GM18511 (cell line): ENCODE data around the gene TMEM163.
"Not testable (repeated sequence)": the region's sequence is repeated elsewhere in the genome, so short reads cannot be mapped to it uniquely, and the experiment has no call there.

Experiments used
- ATAC-seq: cut with Tn5 transposase; IDR thresholded peaks from one replicate; pipeline ENCODE4 v1.9.1; 2021; ENCODE audit warnings: mild to moderate bottlenecking, moderate library complexity; ENCODE audit not compliant: unreplicated experiment

Gene TMEM163

GRCh38 chr2:134724341-134724740 is 5.5 kb upstream of the TMEM163 start:
- no peak for ATAC-seq

- ATAC-seq, result not testable (repeated sequence)
Observed at GRCh38 chr2:134723742-134724141, 4.9 kb upstream of the TMEM163 start.

GRCh38 chr2:134722728-134723127 is 3.9 kb upstream of the TMEM163 start:
- no peak for ATAC-seq

- no peak for ATAC-seq
Observed at GRCh38 chr2:134721596-134721995, 2.8 kb upstream of the TMEM163 start.

- ATAC-seq, result peak; percentile 41
Observed at GRCh38 chr2:134718023-134718816, 580 bp downstream of the TMEM163 start.

GRCh38 chr2:134717286-134718022 is 1.3 kb downstream of the TMEM163 start:
- no peak for ATAC-seq

GRCh38 chr2:134716721-134717243 is 2.0 kb downstream of the TMEM163 start:
- no peak for ATAC-seq

- no peak for ATAC-seq
Observed at GRCh38 chr2:134715932-134716643, 2.7 kb downstream of the TMEM163 start.

GRCh38 chr2:134714228-134714627 is 4.6 kb downstream of the TMEM163 start:
- no peak for ATAC-seq

- no peak for ATAC-seq
Observed at GRCh38 chr2:134713606-134714005, 5.2 kb downstream of the TMEM163 start.

GRCh38 chr2:134713176-134713575 is 5.6 kb downstream of the TMEM163 start:
- no peak for ATAC-seq

- no peak for ATAC-seq
Observed at GRCh38 chr2:134712736-134713135, 6.1 kb downstream of the TMEM163 start.

- no peak for ATAC-seq
Observed at GRCh38 chr2:134712299-134712698, 6.5 kb downstream of the TMEM163 start.

- ATAC-seq, result no peak
Observed at GRCh38 chr2:134711692-134712091, 7.1 kb downstream of the TMEM163 start.

- no peak for ATAC-seq
Observed at GRCh38 chr2:134707330-134707676, 11.5 kb downstream of the TMEM163 start.

- no peak for ATAC-seq
Observed at GRCh38 chr2:134706587-134707329, 12.0 kb downstream of the TMEM163 start.

GRCh38 chr2:134705861-134706586 is 12.8 kb downstream of the TMEM163 start:
- ATAC-seq, result no peak

- ATAC-seq, result no peak
Observed at GRCh38 chr2:134704173-134704572, 14.6 kb downstream of the TMEM163 start.

GRCh38 chr2:134703426-134703825 is 15.4 kb downstream of the TMEM163 start:
- no peak for ATAC-seq

- no peak for ATAC-seq
Observed at GRCh38 chr2:134700730-134701129, 18.1 kb downstream of the TMEM163 start.
